Hypothalamus (tissue), 51 donors: ENCODE data around the gene EFTUD2.

Source experiments
- DNase-seq, 51 donors: peaks; one replicate each; lab custom pipeline; 2025; lab: John Stamatoyannopoulos, UW

The EFTUD2 gene

GRCh38 chr17:44926821-44927525, 27.7 kb upstream of the EFTUD2 start:
- DNase-seq = no peak

GRCh38 chr17:44925731-44926697, 26.8 kb upstream of the EFTUD2 start:
- DNase-seq = no peak

- DNase-seq = no peak
These were observed 24.9 kb upstream of the EFTUD2 start for GRCh38 chr17:44924107-44924544.

GRCh38 chr17:44922746-44923470, 23.7 kb upstream of the EFTUD2 start:
- no peak for DNase-seq

- DNase-seq = no peak
These were observed 22.9 kb upstream of the EFTUD2 start for GRCh38 chr17:44922136-44922535.

- DNase-seq = no peak
These were observed 22.1 kb upstream of the EFTUD2 start for GRCh38 chr17:44921122-44921882.

GRCh38 chr17:44920565-44920940, 21.3 kb upstream of the EFTUD2 start:
- no peak for DNase-seq

- peak in 47 of 51 donors; percentile 30 to 89 (median 70) for DNase-seq
These were observed 20.8 kb upstream of the EFTUD2 start for GRCh38 chr17:44919885-44920564.

- no peak for DNase-seq
These were observed 20.2 kb upstream of the EFTUD2 start for GRCh38 chr17:44919411-44919810.

- DNase-seq = no peak
These were observed 18.8 kb upstream of the EFTUD2 start for GRCh38 chr17:44918006-44918405.

- no peak for DNase-seq
These were observed 18.2 kb upstream of the EFTUD2 start for GRCh38 chr17:44917456-44917855.

- peak in 47 of 51 donors; percentile 28 to 94 (median 78) for DNase-seq
These were observed 17.6 kb upstream of the EFTUD2 start for GRCh38 chr17:44916781-44917241.

- peak in 8 of 51 donors; percentile 37 to 78 (median 60) for DNase-seq
These were observed 16.9 kb upstream of the EFTUD2 start for GRCh38 chr17:44915862-44916780.

- peak in 35 of 51 donors; percentile 9 to 83 (median 63) for DNase-seq
These were observed 16.1 kb upstream of the EFTUD2 start, which contains the start of gene GFAP for GRCh38 chr17:44915321-44915726. Gene GFAP (minus strand): TSS chr17:44915500. CDS start chr17:44915486, 14 bp downstream.

- DNase-seq = peak in 3 of 51 donors; percentile 37 to 76 (median 46)
These were observed 15.5 kb upstream of the EFTUD2 start for GRCh38 chr17:44914698-44915271.

- peak in 1 of 51 donors; percentile 63 for DNase-seq
These were observed 14.9 kb upstream of the EFTUD2 start for GRCh38 chr17:44914148-44914547.

- DNase-seq = peak in 2 of 51 donors; percentile 24 to 64
These were observed 14.4 kb upstream of the EFTUD2 start for GRCh38 chr17:44913676-44914075.
